Measurements from ENCODE around the gene NR2C2.

Gene NR2C2

DNA sequence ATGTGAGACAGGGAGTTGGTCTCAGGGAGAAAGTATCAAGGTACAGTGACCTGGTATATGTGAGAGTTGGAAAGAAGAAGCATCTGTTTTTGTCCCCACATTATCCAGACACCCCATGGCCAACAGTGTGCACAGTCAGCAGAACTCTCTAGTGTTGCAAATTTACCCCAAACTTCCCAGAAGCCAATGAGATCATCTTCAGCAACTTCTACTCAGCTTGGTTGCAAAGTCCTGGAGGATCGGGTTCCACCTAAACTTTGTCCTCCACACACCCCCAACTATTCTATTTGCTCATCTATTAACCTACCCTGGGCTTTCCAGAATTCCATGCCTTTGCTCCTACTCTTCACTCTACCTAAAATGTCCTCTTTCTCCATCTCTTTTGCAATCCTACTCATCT lies 135.9 kb downstream of the NR2C2 start:
- TF ChIP-seq, protein P1, sequence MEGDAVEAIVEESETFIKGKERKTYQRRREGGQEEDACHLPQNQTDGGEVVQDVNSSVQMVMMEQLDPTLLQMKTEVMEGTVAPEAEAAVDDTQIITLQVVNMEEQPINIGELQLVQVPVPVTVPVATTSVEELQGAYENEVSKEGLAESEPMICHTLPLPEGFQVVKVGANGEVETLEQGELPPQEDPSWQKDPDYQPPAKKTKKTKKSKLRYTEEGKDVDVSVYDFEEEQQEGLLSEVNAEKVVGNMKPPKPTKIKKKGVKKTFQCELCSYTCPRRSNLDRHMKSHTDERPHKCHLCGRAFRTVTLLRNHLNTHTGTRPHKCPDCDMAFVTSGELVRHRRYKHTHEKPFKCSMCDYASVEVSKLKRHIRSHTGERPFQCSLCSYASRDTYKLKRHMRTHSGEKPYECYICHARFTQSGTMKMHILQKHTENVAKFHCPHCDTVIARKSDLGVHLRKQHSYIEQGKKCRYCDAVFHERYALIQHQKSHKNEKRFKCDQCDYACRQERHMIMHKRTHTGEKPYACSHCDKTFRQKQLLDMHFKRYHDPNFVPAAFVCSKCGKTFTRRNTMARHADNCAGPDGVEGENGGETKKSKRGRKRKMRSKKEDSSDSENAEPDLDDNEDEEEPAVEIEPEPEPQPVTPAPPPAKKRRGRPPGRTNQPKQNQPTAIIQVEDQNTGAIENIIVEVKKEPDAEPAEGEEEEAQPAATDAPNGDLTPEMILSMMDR (conservative IDR thresholded peaks at IDR 0.05): no peak
- H3K27ac ChIP-seq: no peak overlapping the region

DNA sequence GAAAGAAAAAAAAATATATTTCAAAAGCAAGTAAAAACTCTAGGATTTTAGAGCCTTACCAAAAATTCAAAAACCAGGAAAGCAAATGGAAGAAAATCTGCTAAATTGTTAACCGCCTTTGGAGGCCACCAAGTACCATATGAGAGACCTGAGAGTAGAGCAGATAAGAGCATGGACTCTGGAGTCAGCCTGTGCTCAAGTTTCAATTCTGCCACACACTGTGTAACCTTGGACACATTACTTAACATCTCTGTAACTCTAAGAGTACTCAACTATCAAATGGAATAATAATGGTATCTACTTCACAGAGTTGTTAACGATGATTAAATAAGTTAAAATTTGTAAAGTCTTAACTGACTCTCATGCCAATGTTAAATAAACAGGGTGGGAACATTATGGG lies 138.9 kb downstream of the NR2C2 start:
- H3K27ac ChIP-seq: no peak overlapping the region
- TF ChIP-seq, protein P1 (conservative IDR thresholded peaks at IDR 0.05): no peak

DNA sequence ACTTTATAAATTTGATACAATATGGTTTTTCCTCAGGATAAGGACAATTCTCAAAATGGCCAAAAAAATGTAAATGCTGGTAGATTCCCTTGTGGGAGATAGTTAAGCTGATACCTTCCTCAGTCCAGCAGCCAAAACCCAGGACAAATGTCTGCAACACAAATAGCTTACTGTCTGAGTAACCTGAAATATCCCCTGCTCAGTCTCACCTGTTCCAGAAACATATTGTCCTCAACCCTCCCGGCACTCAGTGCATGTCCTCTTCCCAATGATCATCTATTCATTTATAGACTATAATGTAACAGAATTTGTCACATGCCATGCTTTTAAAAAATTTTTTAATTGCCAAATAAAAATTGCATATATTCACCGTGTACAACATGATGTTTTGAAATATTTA lies 139.3 kb downstream of the NR2C2 start:
- H3K27ac ChIP-seq: no peak overlapping the region
- TF ChIP-seq, protein P1 (conservative IDR thresholded peaks at IDR 0.05): no peak

DNA sequence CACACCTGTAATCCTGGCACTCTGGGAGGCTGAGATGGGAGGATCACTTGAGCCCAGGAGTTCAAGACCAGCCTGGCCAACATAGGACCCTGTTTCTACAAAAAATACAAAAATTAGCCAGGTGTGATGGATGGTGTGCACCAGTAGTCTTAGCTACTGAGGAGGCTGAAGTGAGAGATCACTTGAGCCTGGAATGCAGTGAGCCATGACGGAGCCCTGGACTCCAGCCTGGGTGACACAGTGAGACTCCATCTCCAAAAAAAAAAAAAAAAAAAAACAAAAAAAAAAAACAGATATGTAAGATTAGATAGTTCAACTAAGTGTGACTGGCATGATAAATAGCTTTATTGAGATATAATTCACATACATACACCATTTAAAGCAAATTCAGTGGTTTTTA lies 141.8 kb downstream of the NR2C2 start:
- no peak overlapping the region for H3K27ac ChIP-seq
- TF ChIP-seq, protein P1 (conservative IDR thresholded peaks at IDR 0.05): no peak

DNA sequence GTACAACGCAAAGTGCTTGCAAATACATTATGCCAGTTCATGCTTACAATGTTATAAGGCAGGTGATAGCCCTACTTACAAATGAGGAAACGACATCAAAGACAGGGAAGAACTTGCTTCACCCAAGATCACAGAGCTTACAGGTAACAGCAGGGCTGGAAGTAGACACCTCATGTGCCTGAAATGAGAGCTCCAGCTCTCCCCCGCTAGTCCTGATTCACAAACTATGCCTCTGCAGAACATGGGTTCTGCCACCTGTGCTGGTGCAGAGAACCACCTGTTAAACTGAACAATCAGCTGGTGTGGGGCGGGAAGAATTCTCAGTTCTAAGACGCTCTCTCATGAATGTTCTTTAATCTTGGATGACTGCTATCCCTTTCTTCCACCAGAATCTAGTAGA lies 144.2 kb downstream of the NR2C2 start:
- TF ChIP-seq, protein P1 (conservative IDR thresholded peaks at IDR 0.05): no peak

DNA sequence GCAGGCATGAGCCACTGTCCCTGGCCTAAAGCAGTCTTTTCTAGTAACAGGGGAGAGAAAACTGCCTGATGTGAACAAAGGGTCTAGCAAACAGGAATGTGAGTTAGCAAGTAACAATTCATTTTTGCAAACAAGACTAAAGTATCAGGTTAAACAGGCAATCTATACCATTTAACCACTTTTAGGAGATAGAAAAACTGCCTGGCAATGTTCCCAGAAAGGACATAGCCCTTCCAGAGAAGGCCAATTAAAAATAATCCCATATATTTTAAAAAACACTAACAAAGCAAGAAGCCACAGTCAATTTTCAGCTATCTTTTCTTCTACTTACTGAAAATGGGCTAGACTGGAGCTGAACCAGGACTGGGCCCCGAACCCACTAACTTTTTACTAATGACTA lies 145.3 kb downstream of the NR2C2 start:
- H3K27ac ChIP-seq: no peak overlapping the region
- TF ChIP-seq, protein P1 (conservative IDR thresholded peaks at IDR 0.05): no peak

More for the DNA sequence above, 144.2 kb downstream of the NR2C2 start:
- no peak overlapping the region for H3K27ac ChIP-seq

DNA sequence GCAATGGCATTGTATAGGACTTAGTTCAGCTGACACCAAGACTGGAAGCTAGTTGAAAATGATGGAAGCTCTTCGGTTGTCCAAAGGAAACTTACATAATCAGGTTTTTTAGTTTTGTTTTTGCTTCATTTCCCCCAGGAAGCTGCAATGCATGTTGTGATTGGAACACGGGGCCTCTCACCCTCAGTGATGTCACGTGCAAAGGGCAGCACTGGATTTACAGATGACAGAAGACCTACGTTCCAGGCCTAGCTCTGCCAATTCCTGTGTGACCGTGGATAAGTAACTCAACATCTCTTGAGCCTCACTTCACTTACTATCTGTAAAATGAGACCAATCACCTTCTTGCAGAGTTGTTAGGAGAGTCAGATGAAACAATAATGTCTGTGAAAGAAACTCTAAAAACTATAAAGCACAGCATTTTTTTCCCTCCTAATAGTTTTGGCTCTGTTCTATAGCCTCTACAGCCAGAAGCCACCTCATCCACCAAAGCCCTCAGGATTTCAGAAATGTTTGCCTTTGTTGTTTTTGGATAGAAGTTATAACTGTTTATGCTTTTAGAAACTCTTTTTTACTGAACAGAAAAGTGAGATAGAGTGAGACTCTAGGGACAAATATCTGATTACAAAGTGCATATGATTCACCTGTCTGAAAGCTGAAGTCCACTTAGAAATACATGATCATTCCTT lies 146.9 kb downstream of the NR2C2 start:
- H3K27ac ChIP-seq: no peak overlapping the region
- TF ChIP-seq, protein P1 (conservative IDR thresholded peaks at IDR 0.05): no peak
